HEK293T (cell line): ENCODE data around the gene OTC.

ENCODE experiments used
- BHLHE40 ChIP-seq: fragments of 450-650 bp; IDR thresholded peaks from 2 replicates; pipeline ENCODE4 v1.6.1; 2016; ENCODE audit warnings: mild to moderate bottlenecking, moderate library complexity, borderline replicate concordance
- ELF4 ChIP-seq: fragments of 450-650 bp; IDR thresholded peaks from 2 replicates; pipeline ENCODE4 v1.6.1; 2017; ENCODE audit warnings: antibody characterized with exemption
- FOXA1 ChIP-seq: fragments of 450-650 bp; IDR thresholded peaks from 2 replicates; pipeline ENCODE4 v1.6.1; 2016; ENCODE audit warnings: mild to moderate bottlenecking
- FOXK2 ChIP-seq: fragments of 450-650 bp; IDR thresholded peaks from 2 replicates; pipeline ENCODE4 v1.6.1; 2016; ENCODE audit warnings: mild to moderate bottlenecking
- FOXM1 ChIP-seq: fragments of 450-650 bp; IDR thresholded peaks from 2 replicates; pipeline ENCODE4 v1.6.1; 2017; ENCODE audit warnings: mild to moderate bottlenecking, borderline replicate concordance
- HDGF ChIP-seq: fragments of 450-650 bp; IDR thresholded peaks from 2 replicates; pipeline ENCODE4 v1.6.1; 2017; ENCODE audit warnings: antibody characterized with exemption, borderline replicate concordance
- LEF1 ChIP-seq: fragments of 450-650 bp; IDR thresholded peaks from 2 replicates; pipeline ENCODE4 v1.6.1; 2017; ENCODE audit warnings: mild to moderate bottlenecking, borderline replicate concordance
- NFRKB ChIP-seq: fragments of 450-650 bp; IDR thresholded peaks from 2 replicates; pipeline ENCODE4 v1.6.1; 2016; ENCODE audit warnings: mild to moderate bottlenecking, moderate library complexity
- PKNOX1 ChIP-seq: fragments of 450-650 bp; IDR thresholded peaks from 2 replicates; pipeline ENCODE4 v1.6.1; 2016
- SP1 ChIP-seq: fragments of 450-650 bp; IDR thresholded peaks from 2 replicates; pipeline ENCODE4 v1.6.1; 2017
- SUZ12 ChIP-seq: fragments of 450-650 bp; IDR thresholded peaks from 2 replicates; pipeline ENCODE4 v1.6.1; 2016; ENCODE audit warnings: mild to moderate bottlenecking
- TARDBP ChIP-seq: fragments of 450-650 bp; IDR thresholded peaks from 2 replicates; pipeline ENCODE4 v1.6.1; 2016

GRCh38 chrX:38462257-38462656 lies 109.9 kb downstream of the OTC start:
- TF ChIP-seq FOXM1 (no peak), FOXK2 (no peak), BHLHE40 (no peak), HDGF (no peak), SP1 (no peak), SUZ12 (no peak), FOXA1 (no peak), TARDBP (no peak), NFRKB (no peak), ELF4 (no peak), LEF1 (no peak), PKNOX1 (no peak)
